Psoas muscle (tissue), 8 donors: ENCODE data around the gene WWTR1. TPM values are rescaled to one million over a fixed set of nuclear protein-coding genes. Genes with fewer than 3 reads are reported as not detected.

Source experiments
- ATAC-seq, 4 donors: fragments of 200-7000 bp; cut with Tn5 transposase; one replicate each; pipeline ENCODE4 v1.9.1; 2020; ENCODE audit warnings: moderate library complexity in 3 of 4, mild to moderate bottlenecking in 2 of 4
- DNase-seq, 2 donors: peaks; one replicate each; pipeline ENCODE4 v3.0.0-alpha.2; 2020
- H3K27ac ChIP-seq: fragments of 200-600 bp; one replicate; pipeline ENCODE4 v1.8.0; 2022
- H3K27me3 ChIP-seq, 3 donors: fragments of 200-600 bp in 1 of 3; one replicate each; pipeline versions ENCODE4 v1.6.1 to v1.8.0; 2013 to 2022; ENCODE audit warnings: low read length in 2 of 3, mild to moderate bottlenecking in 2 of 3, moderate library complexity in 1 of 3; ENCODE audit not compliant: insufficient read depth in 3 of 3
- H3K36me3 ChIP-seq, 2 donors: fragments of 200-600 bp in 1 of 2; one replicate each; pipeline versions ENCODE4 v1.6.1 to v1.8.0; 2013 to 2022; ENCODE audit warnings: low read depth in 1 of 2, mild to moderate bottlenecking in 1 of 2, moderate library complexity in 1 of 2; ENCODE audit not compliant: insufficient read depth in 1 of 2
- H3K4me1 ChIP-seq: fragments of 200-600 bp; one replicate; pipeline ENCODE4 v1.8.0; 2022
- H3K4me3 ChIP-seq: fragments of 200-600 bp; one replicate; pipeline ENCODE4 v1.8.0; 2022; ENCODE audit warnings: mild to moderate bottlenecking
- H3K9me3 ChIP-seq: fragments of 200-600 bp; one replicate; pipeline ENCODE4 v1.8.0; 2022
- WGBS, 3 donors: extraction: QIAGEN DNeasy Blood & Tissue Kit; methylation state at CpG; one replicate each; pipeline versions ENCODE4 v1.1.6 to v1.1.7; 2013; 5-methylcytosine and 5-hydroxymethylcytosine counted together
- intact Hi-C, 2 donors: fragments of 100-400 bp; cut with DNase I; formaldehyde crosslinking; loops; one replicate each; pipeline versions ENCODE4 v1.11.0 to v1.14.2; 2022
- polyA plus RNA-seq, 3 donors: library from polyadenylated mRNA; stranded (reverse); fragments of 200-250 nt; gene quantifications; one replicate each; pipeline ENCODE4 v1.2.3, GENCODE V29; 2013
- total RNA-seq, 4 donors: library from RNA; stranded (reverse); fragmentation: NEBNext Ultra II Directional in 2 of 4; extraction: Animal tissue kit (Norgen Biotek cat#: 25700) in 2 of 4; gene quantifications; one replicate each; pipeline versions ENCODE4 v1.2.1 to v1.2.4, GENCODE V29; 2021 to 2023
- TF ChIP-seq, protein P1 (sequence below): fragments of 200-600 bp; IDR thresholded peaks from one replicate; pipeline ENCODE4 v1.8.0; 2022; ENCODE audit warnings: antibody characterized with exemption
- donor health status: healthy with polysubstance abuse.
- donor health status: DM: no; HTN: no; CAD: no; lungs with moderate emphysema.
- donor health status: Bipolar disorder and iron deficiency.
- donor health status: healthy.
- donor health status: DM: yes; HTN: yes; CAD: no.
- donor health status: DM: no; HTN: no; CAD: no.
- donor health status: DM: no; HTN: no; CAD: no.
- donor health status: DM: yes; HTN: yes; CAD: no.

WWTR1 gene
- total and polyA plus RNA-seq, 7 donors = 6.7 to 53.5 (median 24.7) TPM

GRCh38 chr3:149494759-149495580, 162.9 kb downstream of the WWTR1 start:
- TF ChIP-seq, protein P1, sequence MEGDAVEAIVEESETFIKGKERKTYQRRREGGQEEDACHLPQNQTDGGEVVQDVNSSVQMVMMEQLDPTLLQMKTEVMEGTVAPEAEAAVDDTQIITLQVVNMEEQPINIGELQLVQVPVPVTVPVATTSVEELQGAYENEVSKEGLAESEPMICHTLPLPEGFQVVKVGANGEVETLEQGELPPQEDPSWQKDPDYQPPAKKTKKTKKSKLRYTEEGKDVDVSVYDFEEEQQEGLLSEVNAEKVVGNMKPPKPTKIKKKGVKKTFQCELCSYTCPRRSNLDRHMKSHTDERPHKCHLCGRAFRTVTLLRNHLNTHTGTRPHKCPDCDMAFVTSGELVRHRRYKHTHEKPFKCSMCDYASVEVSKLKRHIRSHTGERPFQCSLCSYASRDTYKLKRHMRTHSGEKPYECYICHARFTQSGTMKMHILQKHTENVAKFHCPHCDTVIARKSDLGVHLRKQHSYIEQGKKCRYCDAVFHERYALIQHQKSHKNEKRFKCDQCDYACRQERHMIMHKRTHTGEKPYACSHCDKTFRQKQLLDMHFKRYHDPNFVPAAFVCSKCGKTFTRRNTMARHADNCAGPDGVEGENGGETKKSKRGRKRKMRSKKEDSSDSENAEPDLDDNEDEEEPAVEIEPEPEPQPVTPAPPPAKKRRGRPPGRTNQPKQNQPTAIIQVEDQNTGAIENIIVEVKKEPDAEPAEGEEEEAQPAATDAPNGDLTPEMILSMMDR = no peak
- H3K27me3 ChIP-seq = no peaks in the 10 kb centered on the region
- peaks cover 4% of the 10 kb centered on the region for H3K9me3 ChIP-seq
- peaks cover 2% of the 10 kb centered on the region for H3K4me1 ChIP-seq
- ATAC-seq (peak; percentile 41 to 75 (median 54)), DNase-seq (no peak)
- no peaks in the 10 kb centered on the region for H3K36me3 ChIP-seq
- intact Hi-C loops = loop anchor here in 1 of 2 donors (5.0 kb wide), 1 partner anchor 277 kb away; no protein-coding TSS in a partner anchor
- 77 to 83% (median 79%) methylated on average over 6 of the region's 6 CpGs for WGBS, 3 donors
- no peak overlapping the region for H3K4me3 ChIP-seq
- no peak overlapping the region for H3K27ac ChIP-seq

DNA sequence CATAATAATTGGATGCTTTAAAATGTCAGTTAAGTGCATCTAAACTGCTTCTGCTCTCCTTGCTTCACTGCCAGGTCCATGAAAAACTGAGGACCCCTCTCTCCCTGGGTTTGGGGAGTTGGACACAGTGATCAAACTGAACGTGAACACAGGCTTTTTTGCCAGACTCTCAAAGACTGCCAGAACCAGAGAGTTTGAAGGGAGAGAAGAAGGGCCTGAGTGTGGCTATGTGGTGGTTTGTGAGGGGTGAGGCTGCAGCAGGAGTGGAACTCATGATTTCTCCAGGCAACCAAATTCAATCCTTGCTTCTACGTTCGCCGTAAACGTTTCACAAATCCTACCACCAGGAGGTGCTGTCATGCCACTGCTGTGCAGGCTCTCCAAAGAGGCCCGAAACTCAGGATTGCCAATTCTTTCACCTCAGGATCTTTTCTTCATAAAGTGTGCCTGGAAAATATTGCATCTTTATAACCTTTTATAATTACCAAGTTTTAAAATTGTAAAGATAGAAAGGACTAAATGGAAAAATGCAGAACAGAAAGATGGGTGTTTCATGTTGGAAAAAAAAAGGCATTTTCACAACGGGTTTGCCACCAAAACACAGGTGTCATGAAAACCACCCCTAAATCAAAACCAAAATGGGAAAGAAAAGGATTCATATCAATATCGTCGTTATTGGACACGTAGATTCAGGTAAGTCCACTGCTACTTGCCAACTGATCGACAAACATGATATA, 163.6 kb downstream of the WWTR1 start:
- H3K36me3 ChIP-seq = no peaks in the 10 kb centered on the region
- TF ChIP-seq, protein P1 = peak; percentile 74
- DNase-seq (peak in 1 of 2 donors; percentile 43), ATAC-seq (peak; percentile 55 to 80 (median 64))
- WGBS, 3 donors = 35 to 45% (median 36%) methylated on average over 11 of the region's 11 CpGs
- no peak overlapping the region for H3K27ac ChIP-seq
- H3K4me3 ChIP-seq = no peak overlapping the region
- intact Hi-C loops = no loop called here
- H3K4me1 ChIP-seq = peaks cover 9% of the 10 kb centered on the region
- H3K9me3 ChIP-seq = peaks cover 4% of the 10 kb centered on the region
- H3K27me3 ChIP-seq = no peaks in the 10 kb centered on the region

- TF ChIP-seq, protein P1 = no peak
- H3K9me3 ChIP-seq = peaks cover 4% of the 10 kb centered on the region
- no peak overlapping the region for H3K4me3 ChIP-seq
- H3K4me1 ChIP-seq = peaks cover 9% of the 10 kb centered on the region
- no peaks in the 10 kb centered on the region for H3K36me3 ChIP-seq
- intact Hi-C loops = no loop called here
- ATAC-seq (peak in 3 of 4 donors; percentile 29 to 42 (median 41)), DNase-seq (no peak)
- H3K27ac ChIP-seq = no peak overlapping the region
- 69 to 82% (median 76%) methylated on average over 8 of the region's 8 CpGs for WGBS, 3 donors
- no peaks in the 10 kb centered on the region for H3K27me3 ChIP-seq
These were observed 164.4 kb downstream of the WWTR1 start for GRCh38 chr3:149493315-149494021.

- Histone ChIP-seq H3K4me3 (no peak overlapping the region), H3K9me3 (peaks cover 4% of the 10 kb centered on the region), H3K36me3 (no peaks in the 10 kb centered on the region), H3K4me1 (peaks cover 9% of the 10 kb centered on the region), H3K27me3 (no peaks in the 10 kb centered on the region), H3K27ac (no peak overlapping the region)
- TF ChIP-seq, protein P1 = no peak
- intact Hi-C loops = no loop called here
- DNase-seq (no peak), ATAC-seq (no peak)
These were observed 167.4 kb downstream of the WWTR1 start for GRCh38 chr3:149490260-149490971.
